HG03045 (cell line): ENCODE data around the gene AMMECR1.
"Not testable (repeated sequence)": the region's sequence is repeated elsewhere in the genome, so short reads cannot be mapped to it uniquely, and the experiment has no call there.

Experiments used
- ATAC-seq: cut with Tn5 transposase; IDR thresholded peaks from one replicate; pipeline ENCODE4 v1.9.1; 2021; ENCODE audit warnings: mild to moderate bottlenecking, moderate library complexity; ENCODE audit not compliant: unreplicated experiment

The AMMECR1 gene

GRCh38 chrX:110173192-110174175, 144.4 kb downstream of the AMMECR1 start:
- no peak for ATAC-seq

- peak; percentile 98 for ATAC-seq
These were observed 145.7 kb downstream of the AMMECR1 start for GRCh38 chrX:110172215-110172614.

- no peak for ATAC-seq
These were observed 146.4 kb downstream of the AMMECR1 start for GRCh38 chrX:110171442-110171841.

- ATAC-seq: no peak
These were observed 147.9 kb downstream of the AMMECR1 start for GRCh38 chrX:110170029-110170428.

GRCh38 chrX:110168585-110168984, 149.3 kb downstream of the AMMECR1 start:
- no peak for ATAC-seq

GRCh38 chrX:110167952-110168451, 149.9 kb downstream of the AMMECR1 start:
- ATAC-seq: no peak

- no peak for ATAC-seq
These were observed 154.4 kb downstream of the AMMECR1 start for GRCh38 chrX:110163488-110163887.

GRCh38 chrX:110162867-110163266, 155.0 kb downstream of the AMMECR1 start:
- no peak for ATAC-seq

GRCh38 chrX:110162131-110162530, 155.8 kb downstream of the AMMECR1 start:
- ATAC-seq: no peak

GRCh38 chrX:110161361-110161686, 156.6 kb downstream of the AMMECR1 start:
- ATAC-seq: no peak

GRCh38 chrX:110159865-110160264, 158.0 kb downstream of the AMMECR1 start:
- ATAC-seq: no peak

GRCh38 chrX:110159235-110159634, 158.7 kb downstream of the AMMECR1 start:
- no peak for ATAC-seq

- no peak for ATAC-seq
These were observed 160.4 kb downstream of the AMMECR1 start for GRCh38 chrX:110157444-110157843.

- ATAC-seq: no peak
These were observed 161.6 kb downstream of the AMMECR1 start for GRCh38 chrX:110156167-110156754.

- no peak for ATAC-seq
These were observed 162.1 kb downstream of the AMMECR1 start for GRCh38 chrX:110155759-110156158.

GRCh38 chrX:110154328-110154727, 163.6 kb downstream of the AMMECR1 start:
- ATAC-seq: not testable (repeated sequence)

- no peak for ATAC-seq
These were observed 164.0 kb downstream of the AMMECR1 start for GRCh38 chrX:110153896-110154295.

- ATAC-seq: no peak
These were observed 164.6 kb downstream of the AMMECR1 start for GRCh38 chrX:110153244-110153643.

- no peak for ATAC-seq
These were observed 171.4 kb downstream of the AMMECR1 start for GRCh38 chrX:110146521-110146920.

GRCh38 chrX:110145854-110146253, 172.0 kb downstream of the AMMECR1 start:
- ATAC-seq: no peak

GRCh38 chrX:110145311-110145710, 172.6 kb downstream of the AMMECR1 start:
- ATAC-seq: no peak
